Measurements from ENCODE around the gene RNF224. TPM values are rescaled to one million over a fixed set of nuclear protein-coding genes. Genes with fewer than 3 reads are reported as not detected.

The RNF224 gene
- total and polyA plus RNA-seq, 2 of the 13 experiments (the other 11 are each of a cell fraction or from before 2014, with no cell fraction given) = 0.09 TPM; not detected in 1

DNA sequence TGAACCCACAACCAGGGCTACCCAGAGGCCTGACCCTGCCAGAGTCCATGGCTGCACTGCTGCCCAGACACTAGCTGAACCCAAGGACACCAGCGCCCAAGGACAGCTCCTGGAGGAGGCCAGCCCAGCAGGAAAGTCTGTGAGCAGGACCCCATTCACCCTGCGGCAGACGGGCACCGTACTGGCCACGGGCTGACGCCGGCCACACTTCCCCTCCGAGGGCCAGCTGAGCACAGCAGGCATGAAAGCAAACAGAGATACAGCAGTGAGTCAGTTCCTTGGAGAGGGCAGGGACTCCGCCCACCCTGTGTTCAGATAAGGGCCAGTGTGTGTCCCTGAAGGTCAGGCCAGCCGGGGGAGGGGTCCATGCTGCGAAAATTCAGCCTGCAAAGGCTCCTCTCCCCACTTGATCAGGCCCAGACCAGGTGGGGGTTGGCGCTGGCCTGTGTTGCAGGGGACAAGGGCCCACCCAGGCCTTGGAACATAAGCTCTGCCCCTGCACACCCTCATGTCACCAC is 8.5 kb upstream of the RNF224 start (continued):
- TF ChIP-seq SP2 (CRISPR knock-in tag; IDR thresholded peaks at IDR 0.05) (peak; percentile 47; the same call in 1 of the 2 replicates), POLR2AphosphoS2 (IDR thresholded peaks at IDR 0.05; ENCODE audit: low read depth, low read length) (no peak), SRF (IDR thresholded peaks at IDR 0.05; ENCODE audit: low read depth, low read length) (no peak), KAT8 (CRISPR knock-in tag; IDR thresholded peaks at IDR 0.05) (peak; percentile 35; the same call in 1 of the 2 replicates), PHF21A (CRISPR knock-in tag; IDR thresholded peaks at IDR 0.05) (no peak), SOX6 (IDR thresholded peaks at IDR 0.05) (no peak), SOX6 (CRISPR knock-in tag; IDR thresholded peaks at IDR 0.05) (peak; percentile 38; the same call in 1 of the 2 replicates), ZBTB7B (CRISPR knock-in tag; IDR thresholded peaks at IDR 0.05) (peak; percentile 39; the same call in 1 of the 2 replicates)
- TF ChIP-seq, protein P1, sequence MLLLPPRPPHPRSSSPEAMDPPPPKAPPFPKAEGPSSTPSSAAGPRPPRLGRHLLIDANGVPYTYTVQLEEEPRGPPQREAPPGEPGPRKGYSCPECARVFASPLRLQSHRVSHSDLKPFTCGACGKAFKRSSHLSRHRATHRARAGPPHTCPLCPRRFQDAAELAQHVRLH (CRISPR knock-in tag; IDR thresholded peaks at IDR 0.05; ENCODE audit: borderline replicate concordance, low read depth) = no peak
- TF ChIP-seq, protein P2, sequence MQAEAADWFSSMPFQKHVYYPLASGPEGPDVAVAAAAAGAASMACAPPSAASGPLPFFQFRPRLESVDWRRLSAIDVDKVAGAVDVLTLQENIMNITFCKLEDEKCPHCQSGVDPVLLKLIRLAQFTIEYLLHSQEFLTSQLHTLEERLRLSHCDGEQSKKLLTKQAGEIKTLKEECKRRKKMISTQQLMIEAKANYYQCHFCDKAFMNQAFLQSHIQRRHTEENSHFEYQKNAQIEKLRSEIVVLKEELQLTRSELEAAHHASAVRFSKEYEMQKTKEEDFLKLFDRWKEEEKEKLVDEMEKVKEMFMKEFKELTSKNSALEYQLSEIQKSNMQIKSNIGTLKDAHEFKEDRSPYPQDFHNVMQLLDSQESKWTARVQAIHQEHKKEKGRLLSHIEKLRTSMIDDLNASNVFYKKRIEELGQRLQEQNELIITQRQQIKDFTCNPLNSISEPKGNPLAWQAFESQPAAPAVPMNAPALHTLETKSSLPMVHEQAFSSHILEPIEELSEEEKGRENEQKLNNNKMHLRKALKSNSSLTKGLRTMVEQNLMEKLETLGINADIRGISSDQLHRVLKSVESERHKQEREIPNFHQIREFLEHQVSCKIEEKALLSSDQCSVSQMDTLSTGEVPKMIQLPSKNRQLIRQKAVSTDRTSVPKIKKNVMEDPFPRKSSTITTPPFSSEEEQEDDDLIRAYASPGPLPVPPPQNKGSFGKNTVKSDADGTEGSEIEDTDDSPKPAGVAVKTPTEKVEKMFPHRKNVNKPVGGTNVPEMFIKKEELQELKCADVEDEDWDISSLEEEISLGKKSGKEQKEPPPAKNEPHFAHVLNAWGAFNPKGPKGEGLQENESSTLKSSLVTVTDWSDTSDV (CRISPR knock-in tag; IDR thresholded peaks at IDR 0.05) = peak; percentile 80; the same call in 1 of the 2 replicates
- TF ChIP-seq, protein P3, sequence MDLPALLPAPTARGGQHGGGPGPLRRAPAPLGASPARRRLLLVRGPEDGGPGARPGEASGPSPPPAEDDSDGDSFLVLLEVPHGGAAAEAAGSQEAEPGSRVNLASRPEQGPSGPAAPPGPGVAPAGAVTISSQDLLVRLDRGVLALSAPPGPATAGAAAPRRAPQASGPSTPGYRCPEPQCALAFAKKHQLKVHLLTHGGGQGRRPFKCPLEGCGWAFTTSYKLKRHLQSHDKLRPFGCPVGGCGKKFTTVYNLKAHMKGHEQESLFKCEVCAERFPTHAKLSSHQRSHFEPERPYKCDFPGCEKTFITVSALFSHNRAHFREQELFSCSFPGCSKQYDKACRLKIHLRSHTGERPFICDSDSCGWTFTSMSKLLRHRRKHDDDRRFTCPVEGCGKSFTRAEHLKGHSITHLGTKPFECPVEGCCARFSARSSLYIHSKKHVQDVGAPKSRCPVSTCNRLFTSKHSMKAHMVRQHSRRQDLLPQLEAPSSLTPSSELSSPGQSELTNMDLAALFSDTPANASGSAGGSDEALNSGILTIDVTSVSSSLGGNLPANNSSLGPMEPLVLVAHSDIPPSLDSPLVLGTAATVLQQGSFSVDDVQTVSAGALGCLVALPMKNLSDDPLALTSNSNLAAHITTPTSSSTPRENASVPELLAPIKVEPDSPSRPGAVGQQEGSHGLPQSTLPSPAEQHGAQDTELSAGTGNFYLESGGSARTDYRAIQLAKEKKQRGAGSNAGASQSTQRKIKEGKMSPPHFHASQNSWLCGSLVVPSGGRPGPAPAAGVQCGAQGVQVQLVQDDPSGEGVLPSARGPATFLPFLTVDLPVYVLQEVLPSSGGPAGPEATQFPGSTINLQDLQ (CRISPR knock-in tag; IDR thresholded peaks at IDR 0.05) = no peak
- TF ChIP-seq, protein P4, sequence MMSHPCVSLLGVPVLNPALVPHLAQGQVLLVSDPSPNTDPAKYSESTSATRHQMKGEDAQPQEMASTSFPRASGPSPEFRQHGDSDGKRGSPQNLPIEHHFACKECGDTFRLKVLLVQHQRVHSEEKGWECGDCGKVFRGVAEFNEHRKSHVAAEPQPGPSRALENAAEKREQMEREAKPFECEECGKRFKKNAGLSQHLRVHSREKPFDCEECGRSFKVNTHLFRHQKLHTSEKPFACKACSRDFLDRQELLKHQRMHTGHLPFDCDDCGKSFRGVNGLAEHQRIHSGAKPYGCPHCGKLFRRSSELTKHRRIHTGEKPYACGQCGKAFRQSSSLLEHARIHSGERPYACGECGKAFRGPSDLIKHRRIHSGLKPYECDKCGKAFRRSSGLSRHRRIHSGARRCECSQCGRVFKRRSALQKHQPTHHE (CRISPR knock-in tag; IDR thresholded peaks at IDR 0.05; ENCODE audit: borderline replicate concordance) = no peak
